ENCODE data around the gene NADK2. TPM values are rescaled to one million over a fixed set of nuclear protein-coding genes. Genes with fewer than 3 reads are reported as not detected.
"Not testable (repeated sequence)": the region's sequence is repeated elsewhere in the genome, so short reads cannot be mapped to it uniquely, and the experiment has no call there.

NADK2 gene
- total and polyA plus RNA-seq, 2 donors from 2014 or later = 15.4 to 27.9 TPM

- TF ChIP-seq CTCF (IDR thresholded peaks at IDR 0.05; ENCODE audit: borderline replicate concordance, extremely low read depth, insufficient read depth) = no peak
- no peaks in the 10 kb centered on the region for H3K9me3 ChIP-seq (ENCODE audit: control insufficient read depth in 2 of 3, insufficient read depth in 1 of 3, low read length in 3 of 3)
- H3K27me3 ChIP-seq (ENCODE audit: control insufficient read depth, insufficient read depth, low read length) = no peaks in the 10 kb centered on the region
- H3K27ac ChIP-seq (ENCODE audit: low read depth in 2 of 2, low read length in 2 of 2) = no peak overlapping the region
- FAIRE-seq (no peak), DNase-seq (no peak)
- no peaks in the 10 kb centered on the region for H3K4me1 ChIP-seq (ENCODE audit: control insufficient read depth in 2 of 3, insufficient read depth in 2 of 3, low read depth in 1 of 3, low read length in 3 of 3)
- H3K4me3 ChIP-seq (ENCODE audit: low read length in 3 of 3) = no peak overlapping the region
- H3K9ac ChIP-seq (ENCODE audit: low read length in 3 of 3) = no peak overlapping the region
- intact Hi-C loops (cut with DNase I) = no loop called here
- H3K36me3 ChIP-seq (ENCODE audit: control insufficient read depth in 2 of 3, insufficient read depth in 3 of 3, low read length in 3 of 3) = peaks cover 2 to 14% (median 14%) of the 10 kb centered on the region in 3 donors
These were observed 42.1 kb downstream of the NADK2 start for GRCh38 chr5:36199620-36200019.

DNA sequence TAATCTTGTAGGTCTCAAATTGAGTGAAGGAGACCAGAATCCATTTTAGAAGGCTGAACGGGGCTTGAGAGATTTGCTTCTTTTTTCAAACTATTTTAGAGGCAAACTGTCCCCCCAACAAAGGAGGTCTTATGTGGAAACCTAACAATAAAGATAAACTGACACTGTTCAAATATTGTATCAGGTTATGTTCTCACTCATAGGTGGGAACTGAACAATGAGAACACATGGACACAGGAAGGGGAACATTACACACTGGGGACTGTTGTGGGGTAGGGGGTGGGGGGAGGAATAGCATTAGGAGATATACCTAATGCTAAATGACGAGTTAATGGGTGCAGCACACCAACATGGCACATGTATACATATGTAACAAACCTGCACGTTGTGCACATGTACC, 42.9 kb downstream of the NADK2 start:
- H3K9ac ChIP-seq (ENCODE audit: low read length in 3 of 3); H3K4me3 ChIP-seq (ENCODE audit: low read length in 3 of 3); H3K4me1 ChIP-seq (ENCODE audit: control insufficient read depth in 2 of 3, insufficient read depth in 2 of 3, low read depth in 1 of 3, low read length in 3 of 3); H3K27ac ChIP-seq (ENCODE audit: low read depth in 2 of 2, low read length in 2 of 2); intact Hi-C loops (cut with DNase I); H3K27me3 ChIP-seq (ENCODE audit: control insufficient read depth, insufficient read depth, low read length); FAIRE-seq; DNase-seq; H3K9me3 ChIP-seq (ENCODE audit: control insufficient read depth in 2 of 3, insufficient read depth in 1 of 3, low read length in 3 of 3): not testable (repeated sequence)
- peaks cover 2 to 14% (median 14%) of the 10 kb centered on the region in 3 donors for H3K36me3 ChIP-seq (ENCODE audit: control insufficient read depth in 2 of 3, insufficient read depth in 3 of 3, low read length in 3 of 3)

GRCh38 chr5:36198281-36198680, 43.4 kb downstream of the NADK2 start:
- intact Hi-C loops (cut with DNase I) = no loop called here
- Histone ChIP-seq H3K27ac (ENCODE audit: low read depth in 2 of 2, low read length in 2 of 2) (no peak overlapping the region), H3K9me3 (ENCODE audit: control insufficient read depth in 2 of 3, insufficient read depth in 1 of 3, low read length in 3 of 3) (no peaks in the 10 kb centered on the region), H3K4me1 (ENCODE audit: control insufficient read depth in 2 of 3, insufficient read depth in 2 of 3, low read depth in 1 of 3, low read length in 3 of 3) (no peaks in the 10 kb centered on the region), H3K36me3 (ENCODE audit: control insufficient read depth in 2 of 3, insufficient read depth in 3 of 3, low read length in 3 of 3) (peaks cover 2 to 14% (median 14%) of the 10 kb centered on the region in 3 donors), H3K27me3 (ENCODE audit: control insufficient read depth, insufficient read depth, low read length) (no peaks in the 10 kb centered on the region), H3K9ac (ENCODE audit: low read length in 3 of 3) (no peak overlapping the region), H3K4me3 (ENCODE audit: low read length in 3 of 3) (no peak overlapping the region)
- FAIRE-seq = no peak
- TF ChIP-seq CTCF (IDR thresholded peaks at IDR 0.05; ENCODE audit: borderline replicate concordance, extremely low read depth, insufficient read depth) = no peak
- DNase-seq = no peak

DNA sequence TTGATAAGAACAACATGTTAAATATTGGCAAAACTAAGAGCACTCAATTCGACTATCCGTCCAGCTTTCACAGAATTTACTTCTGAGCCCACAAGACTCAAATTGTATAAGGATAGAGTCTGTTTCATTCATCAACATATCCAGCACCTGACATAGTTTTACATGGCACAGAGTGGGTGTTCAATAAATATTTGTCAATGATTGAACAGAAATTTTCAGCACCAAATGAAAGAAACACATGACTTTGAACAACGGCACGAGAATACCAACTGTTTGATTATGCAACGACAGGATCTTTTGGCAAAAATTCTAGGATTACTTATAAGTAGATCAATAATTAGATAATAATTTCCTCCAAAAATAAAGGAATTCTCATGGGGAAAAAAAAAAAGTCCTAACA, 48.0 kb downstream of the NADK2 start:
- H3K27me3 ChIP-seq (ENCODE audit: control insufficient read depth, insufficient read depth, low read length) = no peaks in the 10 kb centered on the region
- no peak overlapping the region for H3K27ac ChIP-seq (ENCODE audit: low read depth in 2 of 2, low read length in 2 of 2)
- no peak for TF ChIP-seq CTCF (IDR thresholded peaks at IDR 0.05; ENCODE audit: borderline replicate concordance, extremely low read depth, insufficient read depth)
- H3K9ac ChIP-seq (ENCODE audit: low read length in 3 of 3) = no peak overlapping the region
- DNase-seq (no peak), FAIRE-seq (no peak)
- no peaks in the 10 kb centered on the region for H3K4me1 ChIP-seq (ENCODE audit: control insufficient read depth in 2 of 3, insufficient read depth in 2 of 3, low read depth in 1 of 3, low read length in 3 of 3)
- no peak overlapping the region for H3K4me3 ChIP-seq (ENCODE audit: low read length in 3 of 3)
- intact Hi-C loops (cut with DNase I) = no loop called here
- peaks cover 0 to 14% (median 5%) of the 10 kb centered on the region in 3 donors for H3K36me3 ChIP-seq (ENCODE audit: control insufficient read depth in 2 of 3, insufficient read depth in 3 of 3, low read length in 3 of 3)
- peaks cover 0 to 2% (median 0%) of the 10 kb centered on the region in 3 donors for H3K9me3 ChIP-seq (ENCODE audit: control insufficient read depth in 2 of 3, insufficient read depth in 1 of 3, low read length in 3 of 3)

DNA sequence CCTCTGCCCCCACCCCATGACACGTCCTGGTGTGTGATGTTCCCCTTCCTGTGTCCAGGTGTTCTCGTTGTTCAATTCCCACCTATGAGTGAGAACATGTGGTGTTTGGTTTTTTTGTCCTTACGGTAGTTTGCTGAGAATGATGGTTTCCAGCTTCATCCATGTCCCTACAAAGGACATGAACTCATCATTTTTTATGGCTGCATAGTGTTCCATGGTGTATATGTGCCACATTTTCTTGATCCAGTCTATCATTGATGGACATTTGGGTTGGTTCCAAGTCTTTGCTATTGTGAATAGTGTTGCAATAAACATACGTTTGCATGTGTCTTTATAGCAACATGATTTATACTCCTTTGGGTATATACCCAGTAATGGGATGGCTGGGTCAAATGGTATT, 57.3 kb downstream of the NADK2 start:
- H3K4me3 ChIP-seq (ENCODE audit: low read length in 3 of 3); H3K4me1 ChIP-seq (ENCODE audit: control insufficient read depth in 2 of 3, insufficient read depth in 2 of 3, low read depth in 1 of 3, low read length in 3 of 3); H3K27ac ChIP-seq (ENCODE audit: low read depth in 2 of 2, low read length in 2 of 2); H3K27me3 ChIP-seq (ENCODE audit: control insufficient read depth, insufficient read depth, low read length); DNase-seq; H3K9me3 ChIP-seq (ENCODE audit: control insufficient read depth in 2 of 3, insufficient read depth in 1 of 3, low read length in 3 of 3); FAIRE-seq; H3K9ac ChIP-seq (ENCODE audit: low read length in 3 of 3); intact Hi-C loops (cut with DNase I): not testable (repeated sequence)
- peaks cover 2 to 16% (median 2%) of the 10 kb centered on the region in 3 donors for H3K36me3 ChIP-seq (ENCODE audit: control insufficient read depth in 2 of 3, insufficient read depth in 3 of 3, low read length in 3 of 3)
